GM11168 (cell line): ENCODE measurements around the gene BABAM2.
"Not testable (repeated sequence)": the region's sequence is repeated elsewhere in the genome, so short reads cannot be mapped to it uniquely, and the experiment has no call there.

Source experiments
- in situ Hi-C: fragments of 300-500 bp; cut with MboI; formaldehyde crosslinking; loops from one replicate; pipeline ENCODE4 v1.12.0; 2022; ENCODE audit warnings: low sequenced_read_pairs; ENCODE audit not compliant: unreplicated experiment

BABAM2 gene

DNA sequence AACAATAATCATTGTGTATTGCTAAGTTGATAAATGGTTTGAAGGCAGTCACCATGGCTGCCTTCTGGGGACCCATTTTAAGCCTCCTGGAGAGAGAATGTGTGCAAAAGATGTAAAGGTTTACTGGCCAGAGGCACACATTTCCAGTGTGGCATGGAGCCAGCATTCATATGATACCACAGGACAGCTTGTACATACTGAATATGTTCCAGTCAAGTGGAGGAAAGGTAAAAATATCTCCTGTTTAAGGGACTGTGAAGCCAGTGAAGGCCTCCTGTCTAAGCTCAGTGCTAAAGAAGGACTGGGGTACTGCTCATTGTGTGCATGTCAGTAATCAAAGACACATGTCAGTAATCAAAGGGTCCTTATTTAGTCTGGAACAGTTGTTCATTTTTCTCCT, 119.2 kb downstream of the BABAM2 start:
- in situ Hi-C loops, result no loop called here

DNA sequence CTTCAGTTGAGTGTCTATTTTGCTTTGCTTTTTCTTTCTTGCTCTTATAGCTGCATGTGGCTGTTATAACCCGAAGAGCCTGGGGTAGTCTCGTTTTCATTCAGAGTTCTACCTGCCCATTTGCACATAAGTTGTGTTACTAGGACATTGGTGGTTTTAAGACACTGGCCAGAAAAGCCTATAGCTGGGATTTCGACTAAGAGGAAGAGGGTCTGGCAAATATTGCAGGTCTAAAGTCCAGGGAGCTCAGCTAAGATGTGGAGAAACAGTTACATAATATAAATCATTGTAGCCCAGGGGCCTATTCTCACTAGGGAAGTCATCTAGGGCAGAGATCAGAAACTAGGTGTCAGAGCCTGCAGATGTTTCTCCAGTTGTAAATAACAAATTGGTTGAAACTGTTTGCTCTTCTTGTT, 120.8 kb downstream of the BABAM2 start:
- in situ Hi-C loops, result no loop called here

DNA sequence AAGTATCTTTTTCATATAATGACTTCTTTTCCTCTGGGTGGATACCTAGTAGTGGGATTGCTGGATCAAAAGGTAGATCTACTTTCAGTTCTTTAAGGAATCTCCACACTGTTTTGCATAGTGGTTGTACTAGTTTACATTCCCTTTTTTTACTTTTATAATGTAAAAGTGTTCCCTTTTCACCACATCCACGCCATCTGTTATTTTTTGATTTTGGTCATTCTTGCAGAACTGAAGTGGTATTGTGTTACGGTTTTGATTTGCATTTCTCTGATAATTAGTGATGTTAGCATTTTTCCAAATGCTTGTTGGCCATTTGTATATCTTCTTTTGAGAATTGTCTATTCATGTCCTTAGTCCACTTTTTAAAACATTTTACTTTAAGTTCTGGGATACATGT, 127.9 kb downstream of the BABAM2 start:
- in situ Hi-C loops, result not testable (repeated sequence)

GRCh38 chr2:28019521-28019920, 129.0 kb downstream of the BABAM2 start:
- in situ Hi-C loops, result not testable (repeated sequence)

DNA sequence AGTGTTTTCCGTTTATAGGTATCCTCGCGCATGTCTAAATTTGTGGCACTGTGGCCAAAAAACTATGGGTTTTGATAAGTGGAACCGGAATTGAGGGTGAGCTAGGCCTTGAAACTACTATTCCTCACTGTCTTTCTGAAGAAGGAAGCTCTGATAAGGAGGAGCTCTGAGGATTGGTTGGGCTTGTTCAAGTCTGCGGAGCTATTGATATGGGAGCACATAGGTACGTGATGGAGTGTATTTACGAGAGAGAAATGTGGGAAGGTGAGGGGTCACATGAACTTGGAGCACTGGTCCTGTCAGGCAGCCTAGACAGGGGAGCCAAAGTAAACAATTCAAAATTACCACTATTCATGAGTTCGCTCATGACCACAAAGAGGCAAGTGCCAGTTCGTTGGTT, 131.4 kb downstream of the BABAM2 start:
- in situ Hi-C loops, result no loop called here

- in situ Hi-C loops, result no loop called here
Measured at GRCh38 chr2:28025123-28025522, 134.6 kb downstream of the BABAM2 start.

- in situ Hi-C loops, result not testable (repeated sequence)
Measured at GRCh38 chr2:28026230-28026629, 135.7 kb downstream of the BABAM2 start.

DNA sequence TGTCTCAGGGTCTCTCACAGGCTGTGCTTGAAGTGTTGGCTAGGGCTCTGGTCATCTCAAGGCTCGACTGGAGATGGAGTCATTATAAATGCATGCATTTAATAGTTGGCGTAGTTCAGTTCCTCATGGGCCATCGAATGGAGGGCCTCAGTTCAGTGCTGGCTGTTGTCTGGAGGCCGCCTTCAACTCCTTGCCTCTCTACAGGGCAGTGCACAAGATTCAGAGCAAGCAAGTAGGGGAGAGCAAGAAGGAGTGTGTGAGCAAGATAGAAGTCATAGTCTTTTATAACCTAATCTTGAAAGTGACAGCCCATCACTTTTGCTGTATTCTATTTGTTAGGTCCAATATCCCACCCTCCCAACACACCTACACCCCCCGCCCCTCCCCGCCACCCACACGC, 137.5 kb downstream of the BABAM2 start:
- in situ Hi-C loops, result no loop called here

GRCh38 chr2:28030600-28030999, 140.1 kb downstream of the BABAM2 start:
- in situ Hi-C loops, result no loop called here

- in situ Hi-C loops, result no loop called here
Measured at GRCh38 chr2:28032816-28033215, 142.3 kb downstream of the BABAM2 start.

DNA sequence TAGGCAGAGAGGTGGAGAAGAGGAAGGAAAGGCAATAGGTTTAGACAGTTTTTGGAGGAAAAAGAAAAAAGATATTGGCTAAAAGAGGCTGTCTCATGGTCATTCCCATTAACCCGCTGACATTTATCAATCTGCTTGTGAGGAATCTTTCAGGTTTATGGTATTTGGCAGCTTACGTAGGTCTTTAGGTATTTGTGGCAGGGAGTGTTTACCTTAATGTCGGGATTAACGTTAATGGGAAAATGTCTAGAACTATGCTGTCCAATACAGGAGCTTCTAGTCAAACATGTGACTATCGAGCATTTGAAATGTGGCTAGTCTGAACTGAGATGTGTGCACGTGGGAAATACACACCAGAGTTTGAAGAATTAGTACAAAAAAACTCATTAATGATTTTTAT, 144.2 kb downstream of the BABAM2 start:
- in situ Hi-C loops, result no loop called here

DNA sequence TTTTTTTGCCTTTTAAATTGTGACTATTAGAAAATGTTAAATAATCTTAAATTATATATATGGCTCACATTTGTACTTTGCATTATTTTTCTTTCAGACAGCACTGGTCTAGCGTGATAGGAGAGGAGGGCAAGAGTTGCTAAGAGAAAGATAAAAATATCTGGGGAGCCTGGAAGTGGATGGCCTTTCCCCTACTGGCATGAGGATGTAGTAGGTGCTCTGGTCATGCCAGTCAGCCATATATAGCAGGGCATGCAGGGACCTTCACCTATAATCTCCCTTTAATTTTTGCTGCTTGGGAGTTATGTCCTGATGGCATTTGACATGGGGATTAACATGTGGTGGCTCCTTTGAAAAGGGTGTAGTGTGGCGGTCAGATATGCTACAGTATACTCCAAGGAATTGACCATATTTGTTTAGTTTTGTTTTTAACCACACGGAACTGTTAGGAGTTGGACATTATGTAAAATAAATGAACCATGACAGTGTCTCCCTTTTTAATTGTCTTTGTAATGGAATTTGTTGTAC, 144.7 kb downstream of the BABAM2 start:
- in situ Hi-C loops, result no loop called here

GRCh38 chr2:28035816-28036215, 145.3 kb downstream of the BABAM2 start:
- in situ Hi-C loops, result no loop called here

DNA sequence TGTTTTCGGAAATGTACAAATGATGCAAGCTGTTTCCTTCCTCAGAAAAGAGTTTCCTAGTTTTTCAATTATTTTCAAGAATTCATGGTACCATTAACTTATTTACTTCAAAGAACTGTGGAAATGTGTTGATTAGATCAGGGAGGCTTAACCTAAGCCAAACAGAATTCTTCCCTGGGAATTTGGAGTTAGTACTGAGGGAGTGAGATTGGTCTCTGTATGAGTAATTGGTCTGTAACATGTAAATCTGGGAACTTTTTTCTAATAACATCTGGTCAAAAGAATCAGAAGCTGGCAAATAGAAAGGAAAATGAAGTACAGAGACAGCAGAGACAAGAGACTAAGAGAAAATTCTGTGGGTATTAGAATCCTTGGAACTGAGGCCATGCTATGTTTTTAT, 145.8 kb downstream of the BABAM2 start:
- in situ Hi-C loops, result no loop called here

DNA sequence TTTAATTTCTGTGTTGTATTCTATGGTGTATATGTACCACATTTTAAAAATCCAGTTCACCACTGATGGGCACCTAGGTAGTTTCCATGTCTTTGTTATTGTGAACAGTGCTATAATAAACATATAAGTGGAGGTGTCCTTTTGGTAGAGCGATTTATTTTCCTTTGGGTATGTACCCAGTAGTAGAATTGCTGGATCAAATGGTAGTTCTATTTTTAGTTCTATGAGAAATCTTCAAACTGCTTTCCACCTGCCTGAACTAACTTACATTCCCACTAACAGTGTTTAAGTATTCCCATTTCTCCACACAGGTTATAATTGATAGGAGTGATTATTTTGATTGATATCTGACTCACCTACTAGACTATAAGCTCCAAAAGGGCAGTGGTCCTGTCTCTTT, 148.2 kb downstream of the BABAM2 start:
- in situ Hi-C loops, result no loop called here

- in situ Hi-C loops, result no loop called here
Measured at GRCh38 chr2:28045676-28046351, 155.3 kb downstream of the BABAM2 start.

DNA sequence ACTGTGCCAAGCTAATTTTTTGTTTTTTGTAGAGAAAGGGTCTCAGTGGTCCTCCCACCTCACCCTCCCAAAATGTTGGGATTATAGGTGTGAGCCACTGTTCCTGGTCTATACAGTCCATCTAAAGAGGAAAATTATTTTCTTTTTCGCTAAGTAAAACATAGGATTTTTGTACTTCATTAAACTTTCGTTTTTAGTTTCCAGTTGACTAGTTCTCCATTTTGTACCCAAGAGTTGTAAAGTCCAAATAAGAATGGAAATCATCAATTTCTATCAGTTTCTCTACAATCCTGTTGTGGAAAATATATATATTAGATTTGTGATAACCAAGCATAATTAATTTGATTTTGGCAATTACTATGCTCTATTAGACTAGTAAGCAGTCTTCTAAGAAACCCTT, 156.4 kb downstream of the BABAM2 start:
- in situ Hi-C loops, result no loop called here

DNA sequence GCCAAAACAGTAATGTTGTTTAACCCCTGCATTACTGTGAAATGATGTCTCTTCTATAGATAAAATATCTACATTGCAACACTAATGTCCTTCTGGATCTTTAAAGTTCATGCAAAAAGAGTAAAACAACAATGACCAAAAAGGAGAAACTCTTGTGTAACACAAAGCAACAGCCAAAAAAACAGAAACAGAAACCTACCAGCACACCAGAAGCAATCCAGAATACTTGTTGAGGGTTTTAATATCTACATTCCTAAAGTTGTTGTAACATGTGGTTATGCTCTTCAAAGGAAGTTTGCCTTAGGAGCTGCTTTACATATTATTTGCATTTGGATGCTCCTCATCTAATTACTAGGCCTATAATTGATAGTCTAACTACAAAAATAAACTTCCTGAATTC, 157.2 kb downstream of the BABAM2 start:
- in situ Hi-C loops, result no loop called here

- in situ Hi-C loops, result no loop called here
Measured at GRCh38 chr2:28048341-28048740, 157.8 kb downstream of the BABAM2 start.

- in situ Hi-C loops, result no loop called here
Measured at GRCh38 chr2:28049416-28049815, 158.9 kb downstream of the BABAM2 start.

DNA sequence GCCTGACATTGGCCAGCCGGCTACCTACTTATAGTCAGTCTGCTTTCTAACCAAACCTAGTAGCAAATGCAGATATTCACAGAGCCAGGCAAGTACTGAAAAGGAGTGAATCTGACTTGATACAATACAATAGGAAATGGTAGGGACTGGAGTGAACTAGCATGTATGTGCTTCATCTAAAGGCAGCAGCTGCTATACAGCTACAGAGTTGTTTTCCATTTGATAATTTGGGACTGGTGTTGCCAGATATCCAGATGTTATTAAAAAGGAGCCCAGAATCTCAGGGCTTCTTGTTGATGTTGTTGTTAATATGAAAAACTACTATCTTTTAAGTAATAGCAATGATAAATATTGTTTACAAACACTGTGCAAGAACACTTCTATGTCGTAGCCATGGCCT, 159.4 kb downstream of the BABAM2 start:
- in situ Hi-C loops, result no loop called here

DNA sequence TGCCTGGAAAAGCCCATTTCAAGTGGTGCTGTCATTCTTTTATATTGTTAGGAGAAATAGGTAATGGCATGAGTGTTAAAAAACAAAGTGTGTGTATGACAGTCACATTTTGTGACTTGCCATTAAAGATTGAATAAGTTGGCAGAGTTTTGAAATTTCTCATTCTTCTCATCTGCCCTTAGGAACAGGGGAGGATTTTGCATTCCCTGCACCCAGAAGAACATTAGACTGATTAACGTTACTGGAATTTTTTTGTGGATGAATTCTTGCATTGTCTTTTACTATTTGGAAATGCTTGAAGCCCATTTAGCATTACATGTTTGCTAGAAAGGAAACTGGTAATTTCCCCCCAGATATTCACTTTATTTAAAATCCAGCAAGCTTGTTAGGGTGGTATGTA, 162.2 kb downstream of the BABAM2 start:
- in situ Hi-C loops, result no loop called here
